GM20000 (cell line): ENCODE results near the gene ELMO1.
A peak's percentile ranks its signal among the peaks of the same experiment; 100 is the strongest.

Experiments used
- DNase-seq: peaks from one replicate; pipeline ENCODE4 v3.0.0; 2012; ENCODE audit warnings: low spot score
- CTCF ChIP-seq: IDR thresholded peaks from 2 replicates; pipeline ENCODE4 v1.5.1; 2012; ENCODE audit warnings: mild to moderate bottlenecking, control low read depth; ENCODE audit errors: extremely low read depth, missing control alignments

ELMO1 gene

DNA sequence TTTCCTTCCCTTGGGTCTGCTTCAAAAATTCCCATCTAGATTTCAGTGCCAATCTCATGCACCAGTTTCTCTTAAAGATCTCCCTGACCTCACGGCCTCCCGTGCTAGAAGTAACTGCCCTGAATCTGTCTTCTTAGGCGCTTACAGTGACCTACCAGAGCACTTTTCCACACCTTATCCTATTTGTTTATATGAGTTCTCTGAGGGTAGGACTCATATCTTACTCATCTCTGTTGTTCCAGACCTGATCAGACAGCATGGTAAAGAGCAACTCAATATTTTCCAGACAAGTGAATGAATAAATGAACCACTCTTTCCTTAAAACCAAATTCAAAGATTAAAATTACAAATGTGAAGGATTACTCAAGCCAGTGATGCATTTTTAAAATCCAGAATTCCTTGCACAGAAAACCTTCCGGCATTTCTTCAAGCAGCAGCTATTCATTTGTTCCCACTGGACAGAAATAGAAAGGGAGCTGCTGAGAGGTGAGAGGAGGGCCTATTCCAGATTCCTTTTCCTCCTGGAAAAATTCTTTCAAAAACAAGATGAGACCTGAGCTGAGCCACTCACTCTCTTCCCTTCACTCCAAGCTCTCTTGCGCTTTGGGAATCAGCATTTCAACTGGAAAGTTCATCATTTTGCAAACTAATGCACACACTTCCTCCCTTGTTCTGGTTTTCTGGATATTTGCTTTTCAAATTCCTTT is 94.6 kb downstream of the ELMO1 start:
- DNase-seq = no peak
- no peak for TF ChIP-seq CTCF

GRCh38 chr7:37352974-37353948 is 95.4 kb downstream of the ELMO1 start:
- peak; percentile 58 for DNase-seq
- TF ChIP-seq CTCF = peak; percentile 70

GRCh38 chr7:37352251-37352880 is 96.3 kb downstream of the ELMO1 start:
- no peak for DNase-seq
- no peak for TF ChIP-seq CTCF

DNA sequence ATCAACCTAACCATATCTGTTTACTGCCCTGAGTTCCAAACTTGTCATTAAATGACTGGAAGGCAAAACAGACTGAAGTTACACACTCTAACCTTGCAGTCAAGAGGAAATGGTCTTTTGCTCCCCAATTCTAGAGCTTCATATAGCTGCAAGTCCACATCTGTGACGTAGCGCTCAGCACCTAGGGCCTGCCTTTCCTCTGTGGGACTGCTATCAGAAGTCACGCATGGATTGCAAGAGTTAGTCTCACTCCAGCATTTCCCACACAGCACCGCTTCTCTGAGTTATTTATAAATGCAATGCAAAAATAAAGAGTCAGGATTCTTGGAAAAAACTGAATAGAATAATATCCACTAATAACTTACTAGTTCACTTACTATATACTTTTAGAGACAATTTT is 96.9 kb downstream of the ELMO1 start:
- TF ChIP-seq CTCF = no peak
- no peak for DNase-seq

GRCh38 chr7:37349979-37350590 is 98.6 kb downstream of the ELMO1 start:
- no peak for DNase-seq
- TF ChIP-seq CTCF = no peak

DNA sequence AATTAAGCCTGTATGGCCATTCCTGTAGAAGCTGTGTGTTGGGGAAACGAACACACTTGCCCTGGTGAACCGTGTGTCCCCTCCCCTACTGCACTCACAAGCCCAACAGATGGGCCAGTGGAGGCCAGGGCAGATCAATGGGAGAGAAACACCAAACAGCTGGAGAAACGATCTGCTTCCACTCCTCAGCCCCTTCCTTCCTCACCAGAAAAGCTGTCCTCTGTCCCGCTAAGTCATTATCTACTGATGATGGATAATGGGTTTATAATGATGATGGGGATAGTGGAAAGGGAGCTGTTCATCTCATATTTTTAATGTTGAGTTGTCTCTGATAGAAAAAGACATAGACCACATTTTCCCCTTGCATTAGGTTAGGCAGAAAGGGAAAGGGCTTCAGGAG is 99.7 kb downstream of the ELMO1 start:
- no peak for DNase-seq
- TF ChIP-seq CTCF = no peak
